Measurements from ENCODE around the gene TXNRD1. TPM values are rescaled to one million over a fixed set of nuclear protein-coding genes. Genes with fewer than 3 reads are reported as not detected.
"Not testable (repeated sequence)": the region's sequence is repeated elsewhere in the genome, so short reads cannot be mapped to it uniquely, and the experiment has no call there.

TXNRD1 gene
- total and polyA plus RNA-seq, 11 donors, result 26.6 to 384 (median 90.8) TPM

DNA sequence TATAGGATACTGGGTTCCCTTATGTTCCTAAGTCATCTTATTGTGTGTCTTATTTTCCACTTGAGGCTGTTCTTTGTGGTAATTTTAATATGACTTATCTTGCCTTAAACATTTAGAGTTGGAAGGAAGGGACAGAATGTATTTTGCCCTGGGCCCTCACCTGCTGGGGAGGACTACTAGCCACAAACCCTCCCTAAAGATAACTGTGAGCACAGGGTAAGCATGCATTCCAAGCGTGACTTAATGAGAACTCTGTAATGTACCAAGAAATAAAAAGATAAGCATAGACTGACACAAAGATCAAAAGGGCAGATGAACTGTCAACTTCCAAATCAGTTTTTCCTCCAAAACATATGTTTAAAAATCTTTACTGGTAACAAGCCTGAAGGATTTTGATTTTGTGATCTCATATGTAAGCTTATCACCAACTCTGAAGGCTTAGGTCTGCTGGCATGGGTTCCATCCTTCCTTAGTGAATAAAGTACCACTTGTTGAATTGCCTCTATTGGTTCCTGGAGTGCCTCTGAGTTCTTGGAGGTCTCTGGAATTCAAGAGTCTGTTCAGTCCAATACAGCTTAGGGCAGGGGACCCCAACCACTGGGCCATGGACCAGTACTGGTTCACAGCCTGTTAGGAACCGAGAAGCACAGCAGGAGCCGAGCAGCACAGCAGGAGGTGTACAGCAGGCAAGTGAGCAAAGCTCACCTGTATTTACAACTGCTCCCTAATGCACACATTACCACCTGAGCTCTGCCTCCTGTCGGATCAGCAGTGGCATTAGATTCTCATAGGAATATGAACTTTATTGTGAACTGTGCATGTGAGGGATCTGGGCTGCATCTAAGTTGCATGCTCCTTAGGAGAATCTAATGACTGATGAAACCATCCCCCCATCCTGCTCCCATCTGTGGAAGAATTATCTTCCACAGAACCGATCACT is 47.8 kb upstream of the TXNRD1 start:
- Histone ChIP-seq H3K27ac (no peak overlapping the region), H3K36me3 (no peaks in the 10 kb centered on the region), H3K4me3 (no peak overlapping the region), H3K9me3 (no peaks in the 10 kb centered on the region), H3K27me3 (no peaks in the 10 kb centered on the region), H3K4me1 (peaks cover 0 to 29% (median 16%) of the 10 kb centered on the region in 12 donors)
- intact Hi-C loops (cut with DNase I), result no loop called here
- TF ChIP-seq POLR2A (IDR thresholded peaks at IDR 0.05) (no peak), CTCF (IDR thresholded peaks at IDR 0.05) (no peak)
- ATAC-seq (no peak), DNase-seq (no peak)
- WGBS, 4 donors, result 86 to 98% (median 93%) methylated on average over 5 of the region's 5 CpGs

- no peaks in the 10 kb centered on the region for H3K27me3 ChIP-seq
- ATAC-seq (no peak), DNase-seq (no peak)
- H3K27ac ChIP-seq, result no peak overlapping the region
- TF ChIP-seq CTCF (IDR thresholded peaks at IDR 0.05), result no peak
- TF ChIP-seq POLR2A (IDR thresholded peaks at IDR 0.05), result no peak
- no peaks in the 10 kb centered on the region for H3K36me3 ChIP-seq
- intact Hi-C loops (cut with DNase I), result no loop called here
- WGBS, 4 donors, result 84 to 92% (median 89%) methylated on average over 5 of the region's 5 CpGs
- H3K4me1 ChIP-seq, result peaks cover 0 to 29% (median 16%) of the 10 kb centered on the region in 12 donors
- no peaks in the 10 kb centered on the region for H3K9me3 ChIP-seq
- H3K4me3 ChIP-seq, result no peak overlapping the region
Measured at GRCh38 chr12:104168596-104168995, 47.0 kb upstream of the TXNRD1 start.

DNA sequence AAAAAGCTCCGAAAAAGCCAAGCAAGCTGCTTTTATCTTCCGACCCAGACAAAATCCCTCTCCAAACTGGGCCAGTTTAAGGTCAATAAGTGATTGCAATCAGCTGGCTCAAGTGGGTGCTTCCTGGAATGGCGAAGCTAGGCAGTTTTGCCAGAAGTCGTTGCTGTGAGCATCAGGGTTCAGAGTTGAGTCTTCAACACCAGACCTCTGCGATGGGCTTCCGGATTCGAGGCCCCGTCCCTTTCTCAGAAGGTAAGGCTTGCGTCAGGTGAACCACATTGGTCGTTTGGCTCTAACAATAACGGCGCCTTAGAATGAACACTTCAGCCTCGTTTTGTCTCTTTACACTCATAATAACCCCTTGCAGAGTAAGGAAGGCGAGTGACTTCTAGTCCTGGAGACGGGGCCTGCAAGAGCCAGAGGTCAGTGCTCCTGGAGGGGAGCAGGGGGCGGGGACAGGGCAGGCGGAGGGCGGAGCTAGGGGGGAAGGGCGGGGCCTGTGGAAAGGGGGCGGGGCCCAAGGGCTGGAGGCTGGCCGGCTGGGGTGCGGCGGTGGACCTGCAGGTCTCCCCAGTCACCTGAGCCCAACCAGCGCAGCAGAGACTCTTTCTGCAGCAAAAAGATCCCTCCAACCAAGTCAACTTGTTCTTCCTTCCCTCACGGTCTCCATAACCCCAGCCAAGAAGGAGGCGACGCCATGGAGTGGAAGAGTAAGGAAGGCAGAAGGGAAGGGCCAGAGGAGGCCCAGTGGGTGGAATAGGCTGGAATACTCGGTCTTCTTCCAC is 43.6 kb upstream of the TXNRD1 start:
- H3K4me1 ChIP-seq, result peaks cover 0 to 5% (median 0%) of the 10 kb centered on the region in 12 donors
- H3K27me3 ChIP-seq, result no peaks in the 10 kb centered on the region
- H3K36me3 ChIP-seq, result no peaks in the 10 kb centered on the region
- H3K9me3 ChIP-seq, result no peaks in the 10 kb centered on the region
- WGBS, 4 donors, result 79 to 88% (median 83%) methylated on average over 27 to 28 of the region's 28 CpGs
- DNase-seq (no peak), ATAC-seq (no peak)
- H3K4me3 ChIP-seq, result no peak overlapping the region
- TF ChIP-seq POLR2A (IDR thresholded peaks at IDR 0.05) (no peak), CTCF (IDR thresholded peaks at IDR 0.05) (no peak)
- H3K27ac ChIP-seq, result no peak overlapping the region
- intact Hi-C loops (cut with DNase I), result no loop called here

- Histone ChIP-seq H3K27ac (no peak overlapping the region), H3K36me3 (no peaks in the 10 kb centered on the region), H3K9me3 (no peaks in the 10 kb centered on the region), H3K27me3 (no peaks in the 10 kb centered on the region), H3K4me1 (peaks cover 0 to 8% (median under 1%) of the 10 kb centered on the region in 12 donors), H3K4me3 (no peak overlapping the region)
- TF ChIP-seq POLR2A (IDR thresholded peaks at IDR 0.05) (no peak), CTCF (IDR thresholded peaks at IDR 0.05) (no peak)
- ATAC-seq (no peak), DNase-seq (no peak)
- 88 to 93% (median 89%) methylated on average over 6 of the region's 6 CpGs for WGBS, 4 donors
- intact Hi-C loops (cut with DNase I), result no loop called here
Measured at GRCh38 chr12:104172570-104172947, 43.0 kb upstream of the TXNRD1 start.

DNA sequence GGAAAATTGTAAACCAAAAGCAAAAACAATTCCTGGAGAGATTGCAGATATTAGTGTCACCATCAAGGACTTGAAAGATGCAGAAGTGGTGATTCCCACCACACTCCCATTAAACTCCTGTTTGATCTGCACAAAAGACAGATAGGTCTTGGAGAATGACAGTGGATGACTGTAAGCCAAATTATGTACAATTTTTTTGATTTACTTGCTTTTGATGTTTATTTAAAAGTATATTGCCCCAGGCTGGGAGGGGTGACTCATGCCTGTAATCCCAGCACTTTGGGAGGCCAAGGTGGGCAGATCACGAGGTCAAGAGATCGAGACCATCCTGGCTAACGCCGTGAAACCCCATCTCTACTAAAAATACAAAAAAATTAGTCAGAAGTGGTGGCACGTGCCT is 41.8 kb upstream of the TXNRD1 start:
- 92 to 94% (median 94%) methylated on average over 5 of the region's 5 CpGs for WGBS, 4 donors
- DNase-seq; intact Hi-C loops (cut with DNase I); H3K4me3 ChIP-seq; H3K27me3 ChIP-seq; H3K9me3 ChIP-seq; H3K27ac ChIP-seq; H3K36me3 ChIP-seq; ATAC-seq: not testable (repeated sequence)
- peaks cover 0 to 19% (median 7%) of the 10 kb centered on the region in 12 donors for H3K4me1 ChIP-seq
